ENCODE results near the gene MVK.

Gene MVK

DNA sequence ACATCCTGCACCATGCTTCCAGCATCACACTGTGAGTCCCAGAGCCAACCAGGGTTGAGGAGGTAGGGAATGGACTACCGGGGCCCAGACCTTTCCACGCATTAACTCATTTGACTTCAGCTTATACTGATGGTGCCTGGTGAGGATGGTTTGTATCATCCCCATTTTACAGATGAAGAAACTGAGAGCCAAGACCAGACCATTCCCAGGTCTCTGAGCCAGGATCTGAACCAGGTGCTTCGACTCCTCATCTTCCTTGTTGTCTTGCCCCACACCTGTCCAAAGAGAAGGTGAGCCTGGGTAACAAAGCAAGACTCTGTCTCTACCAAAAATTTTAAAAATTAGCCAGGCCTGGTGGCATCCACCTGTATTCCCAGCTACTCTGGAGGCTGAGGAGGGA lies 64.4 kb downstream of the MVK start:
- no peak for DNase-seq (ENCODE audit: low read depth in 2 of 2)
- TF ChIP-seq, protein P1, sequence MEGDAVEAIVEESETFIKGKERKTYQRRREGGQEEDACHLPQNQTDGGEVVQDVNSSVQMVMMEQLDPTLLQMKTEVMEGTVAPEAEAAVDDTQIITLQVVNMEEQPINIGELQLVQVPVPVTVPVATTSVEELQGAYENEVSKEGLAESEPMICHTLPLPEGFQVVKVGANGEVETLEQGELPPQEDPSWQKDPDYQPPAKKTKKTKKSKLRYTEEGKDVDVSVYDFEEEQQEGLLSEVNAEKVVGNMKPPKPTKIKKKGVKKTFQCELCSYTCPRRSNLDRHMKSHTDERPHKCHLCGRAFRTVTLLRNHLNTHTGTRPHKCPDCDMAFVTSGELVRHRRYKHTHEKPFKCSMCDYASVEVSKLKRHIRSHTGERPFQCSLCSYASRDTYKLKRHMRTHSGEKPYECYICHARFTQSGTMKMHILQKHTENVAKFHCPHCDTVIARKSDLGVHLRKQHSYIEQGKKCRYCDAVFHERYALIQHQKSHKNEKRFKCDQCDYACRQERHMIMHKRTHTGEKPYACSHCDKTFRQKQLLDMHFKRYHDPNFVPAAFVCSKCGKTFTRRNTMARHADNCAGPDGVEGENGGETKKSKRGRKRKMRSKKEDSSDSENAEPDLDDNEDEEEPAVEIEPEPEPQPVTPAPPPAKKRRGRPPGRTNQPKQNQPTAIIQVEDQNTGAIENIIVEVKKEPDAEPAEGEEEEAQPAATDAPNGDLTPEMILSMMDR (IDR thresholded peaks at IDR 0.05; ENCODE audit: low read depth, low read length) = no peak
- no peak overlapping the region for H3K4me3 ChIP-seq (replicated peaks in 1 of 2; ENCODE audit: low read depth in 2 of 2, low read length in 2 of 2)

DNA sequence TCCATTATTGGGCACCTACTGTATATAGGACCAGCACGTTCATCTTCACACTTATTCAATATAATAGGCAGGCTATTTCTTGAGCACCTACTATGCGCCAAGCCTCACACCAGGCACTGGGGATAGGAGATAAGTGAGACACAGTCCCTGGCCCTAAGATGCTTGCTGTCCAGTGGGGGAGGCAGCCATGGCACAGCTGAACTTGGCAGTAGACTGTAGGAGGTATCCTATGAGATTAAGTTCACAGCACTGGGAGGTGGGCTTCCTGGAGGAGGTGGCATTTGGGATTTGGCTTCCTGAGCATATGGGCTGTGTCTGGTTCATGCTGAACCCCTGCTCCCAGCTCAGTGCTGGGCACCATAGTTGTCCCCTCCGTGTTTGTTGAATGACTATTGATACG lies 65.1 kb downstream of the MVK start:
- no peak for DNase-seq (ENCODE audit: low read depth in 2 of 2)
- no peak overlapping the region for H3K4me3 ChIP-seq (replicated peaks in 1 of 2; ENCODE audit: low read depth in 2 of 2, low read length in 2 of 2)
- TF ChIP-seq, protein P1 (IDR thresholded peaks at IDR 0.05; ENCODE audit: low read depth, low read length) = no peak

DNA sequence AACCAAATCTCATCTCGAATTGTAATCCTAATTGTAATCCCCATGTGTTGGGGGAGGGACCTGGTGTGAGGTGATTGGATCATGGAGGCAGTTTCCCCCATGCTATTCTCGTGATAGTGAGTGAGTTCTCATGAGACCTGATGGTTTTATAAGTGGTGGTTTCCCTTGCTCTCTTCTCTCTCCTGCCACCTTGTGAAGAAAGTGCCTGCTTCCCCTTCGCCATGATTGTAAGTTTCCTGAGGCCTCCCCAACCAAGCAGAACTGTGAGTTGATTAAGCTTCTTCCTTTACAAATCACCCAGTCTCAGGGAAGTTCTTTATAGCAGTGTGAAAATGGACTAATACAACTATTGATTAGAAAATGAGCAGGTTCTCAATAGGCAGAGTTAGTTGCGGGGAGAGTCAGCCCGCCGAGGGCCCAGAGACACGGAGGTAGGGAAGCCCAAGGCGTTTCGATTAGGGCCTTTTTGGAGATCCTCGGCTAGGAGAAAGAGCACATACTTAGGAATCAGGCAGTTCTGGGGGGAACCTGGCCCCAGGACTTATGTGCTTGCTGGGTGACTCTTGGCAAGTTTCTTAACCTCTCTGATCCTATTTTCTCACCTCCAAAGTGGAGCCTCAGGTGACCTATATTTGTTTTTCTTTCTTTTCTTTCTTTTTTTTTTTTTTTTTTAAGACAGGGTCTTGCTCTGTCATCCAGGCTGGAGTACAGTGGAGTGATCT lies 65.7 kb downstream of the MVK start:
- TF ChIP-seq, protein P1 (IDR thresholded peaks at IDR 0.05; ENCODE audit: low read depth, low read length) = no peak
- H3K4me3 ChIP-seq (replicated peaks in 1 of 2; ENCODE audit: low read depth in 2 of 2, low read length in 2 of 2) = no peak overlapping the region
- DNase-seq (ENCODE audit: low read depth in 2 of 2) = no peak

DNA sequence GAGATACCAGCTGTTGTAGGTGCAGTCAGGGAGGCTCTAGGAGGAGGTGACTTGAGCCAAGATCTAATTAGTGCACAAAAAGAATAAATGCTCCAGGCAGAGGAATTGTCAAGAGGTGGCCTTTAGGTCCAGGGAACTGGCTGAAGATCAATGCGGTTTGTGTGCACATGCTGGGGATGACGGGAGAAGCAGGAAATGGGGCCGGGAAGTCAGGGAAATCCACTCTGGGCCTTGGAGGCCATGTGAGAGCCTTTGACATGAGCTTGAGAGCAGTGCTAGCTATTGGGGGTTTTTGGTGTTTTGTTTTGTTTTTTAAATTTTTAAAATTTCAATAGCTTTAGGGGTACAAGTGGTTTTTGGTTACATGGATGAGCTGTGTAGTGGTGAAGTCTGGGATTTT lies 67.4 kb downstream of the MVK start:
- TF ChIP-seq, protein P1 (IDR thresholded peaks at IDR 0.05; ENCODE audit: low read depth, low read length) = no peak
- no peak overlapping the region for H3K4me3 ChIP-seq (replicated peaks in 1 of 2; ENCODE audit: low read depth in 2 of 2, low read length in 2 of 2)
- no peak for DNase-seq (ENCODE audit: low read depth in 2 of 2)

DNA sequence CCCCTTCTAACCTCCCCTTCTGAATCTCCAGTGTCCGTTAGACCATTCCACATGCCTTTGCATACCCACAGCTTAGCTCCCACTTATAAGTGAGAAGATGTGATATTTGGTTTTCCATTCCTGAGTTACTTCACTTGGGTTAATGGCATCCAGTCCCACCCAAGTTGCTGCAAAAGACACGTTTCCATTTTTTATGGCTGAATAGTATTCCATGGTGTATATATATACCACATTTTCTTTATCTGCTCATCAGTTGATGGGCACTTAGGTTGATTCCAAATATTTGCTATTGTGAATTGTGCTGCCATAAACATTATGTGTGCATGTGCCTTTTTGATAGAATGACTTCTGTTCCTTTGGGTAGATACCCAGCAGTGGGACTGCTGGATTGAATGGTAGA lies 67.8 kb downstream of the MVK start:
- TF ChIP-seq, protein P1 (IDR thresholded peaks at IDR 0.05; ENCODE audit: low read depth, low read length) = no peak
- H3K4me3 ChIP-seq (replicated peaks in 1 of 2; ENCODE audit: low read depth in 2 of 2, low read length in 2 of 2) = no peak overlapping the region
- DNase-seq (ENCODE audit: low read depth in 2 of 2) = no peak

DNA sequence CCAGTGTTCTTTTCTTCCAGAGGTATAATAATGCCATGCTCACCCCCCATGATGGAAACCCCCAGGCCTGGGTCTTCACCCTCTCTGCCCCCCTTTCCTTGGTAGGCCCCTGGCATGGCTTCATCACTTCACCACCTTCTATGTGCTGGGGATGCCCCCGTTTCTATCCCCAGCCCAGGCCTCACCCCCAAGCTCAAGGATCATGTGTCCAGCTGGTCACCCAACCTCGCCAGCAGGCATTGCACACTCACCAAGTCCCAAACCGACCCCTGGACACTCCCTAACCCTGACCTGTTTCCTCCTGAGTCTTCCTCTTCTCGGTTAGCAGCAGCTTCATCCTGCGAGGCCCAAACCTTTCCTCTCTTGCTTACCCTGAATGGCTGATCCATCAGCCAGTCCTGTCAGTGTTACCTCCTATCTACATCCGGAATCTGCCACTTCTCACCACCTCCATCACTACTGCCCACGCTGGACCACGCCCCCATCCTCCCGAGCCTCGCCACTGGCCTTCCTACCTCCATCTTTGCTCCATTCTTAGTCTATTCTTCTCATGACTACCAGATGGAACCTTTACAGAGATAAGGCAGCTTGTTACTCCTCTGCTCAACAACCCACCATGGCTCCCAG lies 69.0 kb downstream of the MVK start:
- H3K4me3 ChIP-seq (replicated peaks in 1 of 2; ENCODE audit: low read depth in 2 of 2, low read length in 2 of 2) = no peak overlapping the region
- DNase-seq (ENCODE audit: low read depth in 2 of 2) = no peak
- TF ChIP-seq, protein P1 (IDR thresholded peaks at IDR 0.05; ENCODE audit: low read depth, low read length) = no peak

Data from cardiac fibroblast (primary cell).